Nephron progenitor cell (in vitro differentiated cells): ENCODE data around the gene CNTLN.
A peak's percentile ranks its signal among the peaks of the same experiment; 100 is the strongest.

Experiments used
- DNase-seq: peaks from one replicate; pipeline ENCODE4 v3.0.0; 2021
- H3K27ac Mint-ChIP-seq: 2 replicates; pipeline ENCODE4 v1.8.0; 2021; ENCODE audit warnings: mild to moderate bottlenecking, moderate library complexity, mixed read lengths
- H3K27me3 Mint-ChIP-seq: 2 replicates; pipeline ENCODE4 v1.8.0; 2021; ENCODE audit warnings: mild to moderate bottlenecking, low read depth, mixed read lengths; ENCODE audit not compliant: poor library complexity
- H3K36me3 Mint-ChIP-seq: 2 replicates; pipeline ENCODE4 v1.8.0; 2021; ENCODE audit warnings: low read depth, mixed read lengths
- H3K4me1 Mint-ChIP-seq: 2 replicates; pipeline ENCODE4 v1.8.0; 2021; ENCODE audit warnings: mixed read lengths
- H3K4me3 Mint-ChIP-seq: 2 replicates; pipeline ENCODE4 v1.8.0; 2021; ENCODE audit warnings: mild to moderate bottlenecking, moderate library complexity, mixed read lengths
- H3K9me3 Mint-ChIP-seq: 2 replicates; pipeline ENCODE4 v1.8.0; 2021; ENCODE audit warnings: mild to moderate bottlenecking, moderate library complexity, mixed read lengths
- CTCF ChIP-seq: fragments of 200-600 bp; sonication (generic); IDR thresholded peaks from 2 replicates; pipeline ENCODE4 v1.5.0; 2021; ENCODE audit warnings: antibody characterized with exemption

CNTLN gene

DNA sequence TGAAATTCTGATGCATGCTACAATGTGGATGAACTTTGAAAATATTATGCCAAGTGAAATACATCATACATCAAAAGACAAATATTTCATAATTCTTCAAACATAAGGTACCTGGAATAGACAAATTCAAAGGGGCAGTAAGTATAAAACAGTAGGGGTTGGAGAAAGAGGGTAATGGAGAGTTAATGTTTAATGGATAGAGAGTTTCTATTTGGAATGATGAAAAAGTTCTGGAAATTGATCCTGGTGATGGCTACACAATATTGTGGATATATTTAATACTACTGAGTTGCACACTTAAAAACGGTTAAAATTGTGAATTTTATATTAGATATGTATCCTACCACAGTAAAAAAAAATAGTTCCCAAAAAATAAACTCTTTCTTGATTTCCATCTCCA lies 14.6 kb upstream of the CNTLN start:
- Mint-ChIP-seq H3K27ac (no peak overlapping the region), H3K4me1 (peaks cover 11% of the 10 kb centered on the region), H3K4me3 (no peak overlapping the region), H3K36me3 (no peaks in the 10 kb centered on the region), H3K9me3 (peaks cover 4% of the 10 kb centered on the region), H3K27me3 (no peaks in the 10 kb centered on the region)
- TF ChIP-seq CTCF = no peak
- no peak for DNase-seq

- no peak overlapping the region for H3K27ac Mint-ChIP-seq
- no peak for DNase-seq
- no peaks in the 10 kb centered on the region for H3K36me3 Mint-ChIP-seq
- H3K4me3 Mint-ChIP-seq = no peak overlapping the region
- peaks cover 11% of the 10 kb centered on the region for H3K4me1 Mint-ChIP-seq
- TF ChIP-seq CTCF = no peak
- no peaks in the 10 kb centered on the region for H3K27me3 Mint-ChIP-seq
- peaks cover 4% of the 10 kb centered on the region for H3K9me3 Mint-ChIP-seq
Observed at GRCh38 chr9:17121264-17121663, 13.6 kb upstream of the CNTLN start.

- no peaks in the 10 kb centered on the region for H3K9me3 Mint-ChIP-seq
- no peaks in the 10 kb centered on the region for H3K36me3 Mint-ChIP-seq
- TF ChIP-seq CTCF = no peak
- DNase-seq = no peak
- H3K4me3 Mint-ChIP-seq = no peak overlapping the region
- no peak overlapping the region for H3K27ac Mint-ChIP-seq
- peaks cover 10% of the 10 kb centered on the region for H3K4me1 Mint-ChIP-seq
- H3K27me3 Mint-ChIP-seq = no peaks in the 10 kb centered on the region
Observed at GRCh38 chr9:17130291-17130690, 4.5 kb upstream of the CNTLN start.

- Mint-ChIP-seq H3K9me3 (no peaks in the 10 kb centered on the region), H3K4me1 (peaks cover 11% of the 10 kb centered on the region), H3K27me3 (no peaks in the 10 kb centered on the region), H3K27ac (no peak overlapping the region), H3K36me3 (no peaks in the 10 kb centered on the region), H3K4me3 (no peak overlapping the region)
- TF ChIP-seq CTCF = no peak
- no peak for DNase-seq
Observed at GRCh38 chr9:17130725-17131124, 4.1 kb upstream of the CNTLN start.

DNA sequence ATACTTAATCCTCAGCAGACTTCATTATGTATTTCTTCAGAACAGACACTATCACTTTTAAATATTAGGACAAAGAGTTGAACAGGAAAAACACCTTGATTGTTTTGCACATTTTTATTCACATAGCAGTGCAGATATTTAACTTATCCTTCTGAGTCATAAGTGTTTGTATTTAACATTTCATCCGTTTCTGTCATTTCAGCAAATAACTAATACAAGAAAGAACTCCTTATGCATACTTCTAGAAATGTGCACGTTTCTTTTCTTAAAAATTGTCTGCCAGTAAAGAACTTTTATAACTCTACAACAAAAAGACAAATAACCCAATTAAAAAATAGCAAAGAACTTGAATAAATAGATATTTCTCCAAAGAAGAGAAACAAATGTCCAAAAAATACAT lies 3.3 kb upstream of the CNTLN start:
- Mint-ChIP-seq H3K4me1 (peaks cover 15% of the 10 kb centered on the region), H3K27me3 (no peaks in the 10 kb centered on the region), H3K27ac (no peak overlapping the region), H3K36me3 (no peaks in the 10 kb centered on the region), H3K9me3 (no peaks in the 10 kb centered on the region), H3K4me3 (no peak overlapping the region)
- no peak for DNase-seq
- no peak for TF ChIP-seq CTCF

DNA sequence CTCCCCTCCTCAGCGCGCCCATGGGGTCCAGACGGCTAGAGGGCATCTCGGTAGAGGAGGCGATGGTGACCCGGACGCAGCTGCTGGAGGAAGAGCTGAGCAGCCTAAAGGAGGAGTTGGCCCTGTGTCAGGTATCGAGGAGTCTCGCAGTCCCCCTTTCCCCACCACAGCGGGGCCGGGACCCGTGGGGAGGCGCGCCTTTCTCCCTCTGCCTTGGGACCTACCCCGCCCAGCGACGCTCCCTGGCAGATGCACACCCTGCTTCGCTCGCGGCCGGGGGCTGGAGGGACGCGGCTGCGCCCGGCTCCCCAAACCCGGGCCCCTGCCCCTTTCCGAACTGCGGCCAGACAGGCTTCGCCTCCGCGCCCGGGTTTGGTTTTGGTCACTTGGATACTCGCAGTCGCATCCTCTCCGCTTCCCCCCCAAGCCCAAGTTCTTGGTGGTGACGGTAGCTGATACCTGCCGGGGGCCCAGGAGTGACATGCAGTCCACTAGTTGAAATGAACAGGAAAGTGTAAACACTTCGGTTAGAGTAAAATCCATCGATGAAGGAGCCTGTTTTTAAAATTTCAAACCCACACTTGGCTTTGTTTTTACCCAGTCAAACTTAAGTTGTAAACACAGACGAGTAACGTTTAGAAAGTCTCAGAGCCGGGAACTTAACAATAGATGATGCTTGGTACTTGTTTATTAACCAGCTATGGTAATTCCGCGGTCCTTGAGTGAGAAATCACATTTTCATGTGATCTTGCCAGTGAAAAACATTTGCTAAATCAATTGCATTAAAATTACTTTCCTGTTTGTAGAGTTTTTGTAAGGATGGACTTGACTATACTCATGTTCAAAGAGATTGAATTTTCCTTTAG lies 688 bp downstream of the CNTLN start:
- Mint-ChIP-seq H3K4me1 (peaks cover 21% of the 10 kb centered on the region), H3K4me3 (peak overlapping the region; percentile 89), H3K36me3 (peaks cover 28% of the 10 kb centered on the region), H3K27me3 (peaks cover 2% of the 10 kb centered on the region), H3K27ac (no peak overlapping the region), H3K9me3 (peaks cover 3% of the 10 kb centered on the region)
- peak; percentile 58 for DNase-seq
- no peak for TF ChIP-seq CTCF
